Stimulated activated CD8-positive, alpha-beta memory T cell treated with anti-CD3 and anti-CD28 coated beads, Interleukin-4, amount 100 ng/mL, for 24 hours (primary cell): ENCODE data around the gene ABHD16B.
A peak's percentile ranks its signal among the peaks of the same experiment; 100 is the strongest.
"Not testable (repeated sequence)": the region's sequence is repeated elsewhere in the genome, so short reads cannot be mapped to it uniquely, and the experiment has no call there.

ENCODE experiments used
- DNase-seq: peaks from one replicate; pipeline ENCODE4 v3.0.0-alpha.2; 2020; ENCODE audit warnings: low read depth

The ABHD16B gene

DNA sequence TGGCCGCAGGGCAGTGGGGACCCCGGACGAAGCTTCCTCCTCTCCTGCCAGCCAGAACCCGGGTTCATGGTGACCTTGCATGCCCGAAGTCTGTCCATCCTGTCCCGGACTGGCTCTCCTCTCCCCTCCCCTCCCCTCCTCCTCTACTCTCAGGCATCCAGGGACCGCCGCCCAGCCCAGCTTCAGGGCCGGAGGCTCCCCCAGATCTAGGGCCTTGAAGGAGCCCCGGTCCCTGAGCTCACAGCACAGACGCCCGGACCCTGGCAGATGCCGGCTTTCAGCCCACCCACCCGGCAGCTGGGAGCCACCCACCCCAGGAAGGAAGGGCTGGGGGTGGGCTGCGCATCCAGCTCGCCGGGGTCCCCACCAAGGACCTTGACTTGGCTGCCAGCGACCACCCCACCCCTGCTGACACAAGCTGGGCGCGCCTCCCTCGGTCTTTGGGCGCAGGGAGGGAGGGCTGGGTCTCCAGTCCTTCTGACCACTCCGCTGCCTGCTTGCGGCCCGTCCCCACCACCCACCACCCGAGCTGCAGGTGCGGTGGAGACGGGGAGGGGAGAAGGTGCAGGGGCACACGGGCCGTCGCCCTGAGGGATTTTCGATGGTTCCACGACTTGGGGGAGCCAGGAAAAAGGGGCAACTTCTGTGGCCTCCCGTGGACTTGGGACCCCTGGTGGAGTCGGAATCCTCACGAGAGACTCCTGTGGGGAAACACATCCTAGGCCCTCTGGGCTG is 5.8 kb upstream of the ABHD16B start:
- DNase-seq = no peak

DNA sequence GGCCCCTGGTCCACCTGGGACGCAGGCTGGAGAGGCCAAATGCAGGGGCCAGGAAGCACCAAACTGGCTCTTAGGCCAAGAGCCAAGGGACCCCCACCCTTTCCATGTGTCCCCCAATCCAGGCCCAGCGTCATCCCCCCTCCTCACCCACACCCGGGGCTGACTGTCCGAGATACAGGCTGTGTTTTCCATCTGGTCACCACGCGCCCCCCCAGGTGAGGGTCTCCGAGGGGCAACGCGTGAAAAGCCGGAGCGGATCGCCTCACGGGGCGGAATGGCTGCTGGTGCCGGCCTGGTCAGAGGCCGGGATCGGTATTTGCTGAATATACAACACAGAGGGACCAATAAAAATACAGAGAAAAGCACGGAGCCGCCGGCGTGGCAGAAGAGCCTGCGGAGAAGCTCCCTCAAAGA is 5.2 kb upstream of the ABHD16B start:
- DNase-seq = no peak

DNA sequence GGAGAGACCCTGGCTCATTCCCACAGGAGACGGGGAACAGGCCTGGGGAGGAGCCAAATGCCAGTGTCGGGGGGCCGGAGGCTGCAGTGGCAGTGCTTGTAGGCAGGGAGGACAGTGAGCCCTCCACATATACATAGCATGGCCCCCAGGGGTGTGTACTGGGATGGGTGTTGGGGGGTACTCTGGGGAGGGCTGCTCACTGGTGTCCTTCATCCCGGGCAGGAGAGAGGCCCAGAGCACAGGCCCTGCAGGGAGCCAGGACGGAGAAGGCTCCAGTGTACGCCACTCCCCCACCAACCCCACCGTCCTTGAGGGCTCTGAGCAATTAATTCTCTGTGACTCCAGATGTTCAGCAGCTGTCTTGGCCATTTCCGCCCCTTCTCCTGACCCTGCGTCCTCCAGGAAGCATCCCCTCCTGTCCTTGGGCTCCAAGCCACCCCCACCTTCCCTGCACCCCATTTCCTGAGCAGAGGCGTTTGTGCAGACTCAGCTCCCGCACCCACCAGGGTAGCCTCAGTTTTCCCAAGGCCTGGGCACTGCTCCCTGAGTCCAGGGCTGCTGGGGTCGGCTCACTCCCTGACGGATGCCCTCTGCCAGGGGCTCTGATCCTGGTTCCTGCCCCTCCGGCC is 3.4 kb upstream of the ABHD16B start:
- no peak for DNase-seq

DNA sequence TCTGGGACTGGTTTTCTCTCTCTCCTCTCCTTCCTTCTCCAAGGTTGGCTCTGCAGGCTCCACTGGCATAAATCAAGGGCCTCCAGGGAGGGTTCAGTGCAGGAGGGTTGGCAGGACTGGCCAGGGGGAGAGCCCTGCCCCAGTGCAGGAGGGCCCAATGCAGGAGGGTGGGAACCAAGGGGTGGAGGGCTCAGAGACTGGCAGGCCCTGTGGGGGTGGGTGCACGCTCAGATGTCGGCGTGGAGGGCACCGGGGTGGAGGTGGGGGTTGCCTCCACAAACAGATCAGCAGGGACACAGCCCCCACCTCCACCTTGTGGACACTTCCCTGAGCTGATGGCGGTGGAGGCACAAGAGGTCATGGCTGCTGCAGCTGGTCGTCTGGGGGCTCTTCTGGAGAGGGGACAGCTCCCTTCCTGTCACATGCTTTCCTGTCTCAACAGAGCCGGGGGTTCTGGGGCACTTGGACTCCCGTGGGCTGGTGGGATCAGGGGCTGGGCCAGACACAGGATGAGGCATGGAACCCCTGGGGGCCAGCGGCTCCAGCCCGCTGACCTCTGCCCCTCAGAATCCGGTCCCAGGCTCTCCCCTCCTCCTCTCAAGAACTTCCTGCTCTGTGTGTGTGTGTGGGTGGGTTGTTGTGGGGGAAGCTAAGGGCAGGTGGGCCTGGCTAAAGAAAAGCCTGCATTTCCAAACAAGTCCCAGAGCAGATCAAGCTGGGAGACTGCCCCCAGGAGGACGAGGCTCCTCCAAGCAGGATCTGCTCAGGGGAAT is 2.7 kb upstream of the ABHD16B start:
- DNase-seq = no peak

DNA sequence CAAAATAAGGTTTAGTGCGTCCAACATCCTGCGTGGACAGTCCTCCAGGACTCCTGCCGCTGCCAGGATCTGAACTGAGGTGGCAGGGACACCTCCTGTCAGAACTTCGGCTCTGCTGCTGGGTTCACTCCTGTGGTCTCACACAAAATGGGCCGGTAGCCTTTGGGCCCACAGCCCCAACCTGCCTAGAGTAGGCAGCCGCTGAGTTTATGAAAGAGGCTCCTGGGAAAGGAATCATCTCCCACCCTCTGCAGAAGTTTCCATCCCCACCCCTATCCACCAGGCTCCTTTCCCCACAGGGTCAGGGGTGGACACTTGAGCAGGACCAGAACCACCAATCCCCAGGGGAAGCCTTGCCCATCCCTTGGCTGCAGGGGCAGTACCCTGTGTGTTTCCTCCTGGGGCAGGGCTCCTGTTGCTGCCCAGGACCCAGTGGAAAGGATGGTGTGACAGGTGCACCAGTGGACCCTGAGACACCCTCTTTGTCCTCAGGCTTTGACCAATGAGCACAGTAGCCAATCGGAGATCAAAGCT is 2.1 kb upstream of the ABHD16B start:
- no peak for DNase-seq

DNA sequence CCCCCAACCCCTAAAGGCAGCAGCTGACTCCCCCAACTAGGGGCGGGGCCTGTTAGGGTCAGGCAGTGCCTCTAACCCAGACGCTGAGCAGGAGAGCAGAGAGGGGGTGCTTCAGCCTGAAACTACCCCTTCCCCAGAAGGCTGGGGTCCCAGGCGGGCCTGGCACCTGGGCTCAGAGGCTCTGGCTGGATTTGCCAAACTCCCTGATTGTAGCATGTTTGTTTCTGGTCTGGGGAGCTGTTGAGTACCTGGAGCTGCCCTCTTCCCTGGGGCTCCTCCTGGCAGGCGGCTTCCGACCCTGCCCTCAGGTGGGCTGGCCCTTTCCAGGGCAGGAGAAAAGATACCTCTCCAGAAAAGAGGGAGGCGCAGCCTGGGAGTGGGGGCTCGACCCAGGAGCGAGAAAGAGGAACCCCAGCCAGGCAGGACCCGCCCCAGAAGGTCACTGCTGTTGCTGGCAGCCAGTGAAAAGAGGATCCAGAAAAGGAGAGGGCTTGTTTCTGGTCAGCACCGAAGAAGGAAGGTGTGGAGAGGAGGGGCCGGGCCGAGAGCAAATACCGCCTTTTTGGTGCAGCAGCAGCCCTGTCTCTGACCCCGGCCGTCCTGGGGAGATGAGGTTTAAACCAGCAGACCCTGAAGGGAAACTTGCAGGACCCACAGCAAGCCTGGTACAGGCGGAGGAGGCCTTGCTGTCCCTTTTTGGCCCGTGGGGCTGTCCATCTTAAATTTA is 810 bp upstream of the ABHD16B start:
- DNase-seq = no peak

DNA sequence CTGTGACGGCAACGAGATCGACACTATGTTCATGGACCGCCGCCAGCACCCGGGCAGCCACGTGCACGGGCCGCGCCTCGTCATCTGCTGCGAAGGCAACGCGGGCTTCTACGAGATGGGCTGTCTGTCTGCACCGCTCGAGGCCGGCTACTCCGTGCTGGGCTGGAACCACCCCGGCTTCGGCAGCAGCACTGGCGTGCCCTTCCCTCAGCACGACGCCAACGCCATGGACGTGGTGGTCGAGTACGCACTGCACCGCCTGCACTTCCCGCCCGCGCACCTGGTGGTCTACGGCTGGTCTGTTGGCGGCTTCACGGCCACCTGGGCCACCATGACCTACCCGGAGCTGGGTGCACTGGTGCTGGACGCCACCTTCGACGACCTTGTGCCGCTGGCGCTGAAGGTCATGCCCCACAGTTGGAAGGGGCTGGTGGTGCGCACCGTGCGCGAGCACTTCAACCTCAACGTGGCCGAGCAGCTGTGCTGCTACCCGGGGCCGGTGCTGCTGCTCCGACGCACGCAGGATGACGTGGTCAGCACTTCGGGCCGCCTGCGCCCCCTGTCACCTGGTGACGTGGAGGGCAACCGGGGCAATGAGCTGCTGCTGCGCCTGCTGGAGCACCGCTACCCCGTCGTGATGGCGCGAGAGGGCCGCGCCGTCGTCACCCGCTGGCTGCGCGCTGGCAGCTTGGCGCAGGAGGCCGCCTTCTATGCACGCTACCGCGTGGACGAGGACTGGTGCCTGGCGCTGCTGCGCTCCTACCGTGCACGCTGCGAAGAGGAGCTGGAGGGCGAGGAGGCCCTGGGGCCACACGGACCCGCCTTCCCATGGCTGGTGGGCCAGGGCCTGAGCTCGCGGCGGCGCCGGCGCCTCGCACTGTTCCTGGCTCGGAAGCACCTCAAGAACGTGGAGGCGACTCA is 943 bp downstream of the ABHD16B start:
- DNase-seq = no peak

DNA sequence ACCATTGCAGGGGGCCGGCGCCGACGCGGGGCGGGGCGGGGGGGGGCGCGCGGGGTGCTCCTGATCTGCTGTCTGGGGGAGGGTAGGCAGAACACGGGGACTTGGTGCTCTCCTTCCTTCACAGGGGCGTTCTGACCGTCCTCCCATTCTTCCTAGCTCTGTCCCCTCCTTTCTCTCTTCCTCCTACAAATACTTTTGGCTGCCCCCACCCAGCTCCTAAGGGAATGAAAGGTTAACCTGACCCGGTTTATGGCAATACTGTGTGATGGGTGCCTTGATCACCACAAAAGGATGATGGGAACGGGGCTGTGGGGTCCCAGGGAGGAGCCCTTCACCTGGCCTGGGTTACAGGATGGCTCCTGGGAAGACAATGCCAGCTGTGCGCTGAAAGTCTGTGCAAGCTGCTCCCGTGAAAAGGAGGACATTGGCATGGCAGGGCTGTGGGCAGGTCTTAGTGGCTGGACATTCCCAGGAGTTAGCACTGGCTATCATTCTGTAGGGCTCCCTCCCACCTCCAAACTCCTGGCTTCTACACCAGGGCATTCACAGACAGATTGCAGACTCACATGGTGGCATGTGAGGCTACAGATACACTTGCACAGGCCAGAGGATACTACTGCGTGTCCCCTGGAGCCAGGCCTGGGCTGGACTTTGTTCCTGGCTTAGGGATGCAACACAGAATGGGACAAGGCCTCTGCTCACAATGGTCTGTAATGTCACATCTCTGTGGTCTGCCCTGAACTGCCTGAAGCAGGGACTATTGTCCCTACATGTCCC is 1.9 kb downstream of the ABHD16B start:
- DNase-seq = no peak

GRCh38 chr20:63863798-63864544 is 2.7 kb downstream of the ABHD16B start:
- peak; percentile 71 for DNase-seq

DNA sequence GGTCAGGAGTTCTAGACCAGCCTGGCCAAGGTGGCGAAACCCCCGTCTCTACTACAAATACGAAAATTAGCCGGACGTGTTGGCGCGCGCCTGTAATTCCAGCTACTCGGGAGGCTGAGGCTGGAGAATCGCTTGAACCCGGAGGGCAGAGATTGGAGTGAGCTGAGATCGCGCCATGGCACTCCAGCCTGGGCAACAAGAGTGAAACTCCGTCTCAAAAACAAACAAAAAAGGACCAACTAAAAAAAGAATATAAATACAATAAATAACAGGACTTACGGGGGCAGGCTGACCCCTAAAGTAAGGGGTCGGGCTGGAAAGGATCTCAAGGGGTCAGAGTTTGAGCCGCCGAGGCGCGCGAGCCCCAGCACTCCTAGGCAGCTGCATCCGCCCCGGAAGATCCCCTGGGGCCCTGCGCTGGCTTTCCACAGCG is 3.3 kb downstream of the ABHD16B start:
- no peak for DNase-seq

DNA sequence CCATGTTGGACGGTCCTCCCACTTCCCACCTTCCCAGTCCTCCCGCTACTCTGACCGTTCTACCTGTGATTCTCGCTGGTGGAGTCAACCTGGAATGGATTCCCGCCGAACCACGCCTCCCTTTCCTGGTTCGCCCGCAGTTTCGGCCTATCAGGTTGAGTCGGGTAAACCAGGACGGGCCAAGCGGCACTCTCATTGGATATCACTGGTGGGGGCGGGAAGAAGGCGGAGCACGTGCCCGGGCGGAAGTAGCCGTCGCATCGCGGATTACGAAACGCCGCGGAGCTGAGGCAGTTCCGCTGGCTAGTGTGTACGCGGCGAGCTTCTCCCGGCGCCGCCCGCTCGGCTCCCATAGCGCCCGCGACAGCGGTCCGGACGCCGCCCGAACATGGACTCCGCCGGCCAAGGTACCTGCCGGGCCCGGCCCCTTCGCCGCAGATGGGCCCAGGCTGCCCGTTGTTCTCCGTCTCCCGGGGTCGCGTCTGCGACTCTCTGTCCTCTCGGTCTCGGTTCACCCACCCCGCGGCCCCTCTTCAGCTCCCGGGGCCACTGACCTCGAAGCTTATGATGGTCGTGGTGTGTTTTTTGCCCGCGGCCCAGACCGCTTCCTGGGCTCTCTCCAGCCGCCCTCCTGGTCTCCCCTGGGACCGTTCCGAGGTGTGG is 3.8 kb downstream of the ABHD16B start, which contains the start of gene TPD52L2:
TSS of gene TPD52L2 (plus strand) at position 293 of the 663 bp plus-strand sequence. CDS start at position 389, 96 bp downstream.
- DNase-seq = peak; percentile 95

GRCh38 chr20:63867042-63867441 is 5.7 kb downstream of the ABHD16B start:
- not testable (repeated sequence) for DNase-seq

GRCh38 chr20:63868264-63868663 is 7.0 kb downstream of the ABHD16B start:
- no peak for DNase-seq

DNA sequence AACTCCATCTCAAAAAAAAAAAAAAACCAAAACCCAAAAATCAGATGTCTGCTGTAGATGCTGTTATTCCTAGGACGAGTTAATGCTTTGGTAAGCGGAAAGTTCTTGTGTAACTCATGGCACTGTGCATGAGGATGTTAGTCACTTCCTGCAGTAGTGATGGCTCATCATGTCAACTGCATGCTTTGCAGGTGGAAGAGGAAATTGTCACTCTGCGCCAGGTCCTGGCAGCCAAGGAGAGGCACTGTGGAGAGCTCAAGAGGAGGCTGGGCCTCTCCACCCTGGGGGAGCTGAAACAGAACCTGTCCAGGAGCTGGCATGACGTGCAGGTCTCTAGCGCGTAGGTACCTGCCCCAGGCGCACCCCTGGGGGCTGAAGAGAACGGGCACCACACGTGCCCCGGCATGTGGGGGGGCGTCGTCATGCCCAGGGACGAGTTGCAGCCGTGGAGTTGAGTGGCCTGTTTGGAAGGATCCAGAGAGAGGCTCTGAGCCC is 12.2 kb downstream of the ABHD16B start:
- no peak for DNase-seq

GRCh38 chr20:63874241-63874640 is 12.9 kb downstream of the ABHD16B start:
- not testable (repeated sequence) for DNase-seq

- DNase-seq = no peak
These were observed 15.3 kb downstream of the ABHD16B start for GRCh38 chr20:63876489-63877036.

DNA sequence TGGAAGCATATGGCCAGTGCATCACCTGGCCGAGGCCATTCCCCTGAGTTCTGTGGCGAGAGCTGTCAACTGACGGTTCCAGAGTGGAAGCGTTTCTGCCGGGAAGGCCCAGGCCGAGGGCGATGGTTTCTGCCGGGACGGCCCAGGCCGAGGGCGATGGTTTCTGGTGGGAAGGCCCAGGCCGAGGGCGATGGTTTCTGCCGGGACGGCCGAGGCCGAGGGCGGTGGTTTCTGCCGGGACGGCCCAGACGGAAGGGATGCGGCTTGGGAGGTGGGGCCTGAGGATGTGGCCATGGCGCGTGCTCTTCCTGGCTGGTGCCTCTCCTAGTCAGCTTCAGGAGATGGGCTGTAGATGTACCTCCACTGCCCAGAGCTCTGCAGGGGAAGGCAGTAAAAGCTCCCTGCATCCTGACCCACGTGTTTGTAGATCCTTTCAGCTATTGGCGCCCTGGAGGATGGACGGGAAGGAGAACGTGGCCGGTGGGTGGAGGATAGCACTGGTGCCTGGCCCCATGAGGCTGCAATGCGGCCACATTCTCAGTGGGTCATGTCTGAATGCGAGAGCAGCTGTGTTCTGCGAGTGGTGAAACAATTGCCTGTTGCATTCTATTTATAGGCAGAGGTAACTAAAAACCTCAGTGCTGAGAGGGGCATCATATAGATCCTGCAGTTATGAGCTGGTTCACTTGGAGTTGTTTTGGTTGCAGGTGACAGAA is 16.6 kb downstream of the ABHD16B start:
- DNase-seq = no peak
